Endothelial cell of umbilical vein (primary cell): ENCODE measurements around the gene CD53. TPM values are rescaled to one million over a fixed set of nuclear protein-coding genes. Genes with fewer than 3 reads are reported as not detected.

ENCODE experiments used
- BruUV-seq: library from RNA; stranded (reverse); fragments of 400-500 nt; replicated peaks from 2 replicates; lab custom pipeline; 2021; lab: Mats Ljungman, UMichigan
- CTCF ChIA-PET: fragments of 300-600, 350-600 bp; sonication (Branson Sonifier 250); formaldehyde crosslinking; loops from one replicate; lab custom pipeline; 2021; ENCODE audit warnings: antibody characterized with exemption, inconsistent platforms; lab: Charles Lee
- POLR2A ChIA-PET: fragments of 300-600, 350-600 bp; sonication (Branson Sonifier 250); formaldehyde crosslinking; loops from one replicate; lab custom pipeline; 2021; ENCODE audit warnings: antibody characterized with exemption, inconsistent platforms; lab: Charles Lee
- DNase-seq: peaks from one replicate; pipeline ENCODE4 v3.0.0-alpha.2; 2011; ENCODE audit warnings: low read depth, low spot score
- FAIRE-seq: peaks from 2 replicates; lab custom pipeline; 2011; peaks lifted over from hg19 to GRCh38; lab: Jason Lieb, UNC
- H2AFZ ChIP-seq: 2 replicates; pipeline ENCODE4 v1.6.0; 2012; ENCODE audit warnings: low read depth, low read length, control low read depth, inconsistent platforms
- H3K27ac ChIP-seq: 2 replicates; pipeline ENCODE4 v1.5.1; 2011; ENCODE audit warnings: low read depth, mild to moderate bottlenecking, control low read depth, low read length, moderate library complexity; ENCODE audit not compliant: insufficient read depth
- H3K27me3 ChIP-seq, 2 experiments: 2 replicates each; pipeline versions ENCODE4 v1.6.0 to v1.6.1; 2011; ENCODE audit warnings: low read length in 2 of 2, mixed read lengths in 1 of 2; ENCODE audit not compliant: control insufficient read depth in 2 of 2, insufficient read depth in 2 of 2
- H3K36me3 ChIP-seq, 2 experiments: 2 replicates in 1 of 2; 3 replicates in 1 of 2; pipeline ENCODE4 v1.5.1; 2011; ENCODE audit warnings: low read length in 2 of 2, mild to moderate bottlenecking in 1 of 2, moderate library complexity in 1 of 2; ENCODE audit not compliant: control insufficient read depth in 2 of 2, insufficient read depth in 2 of 2; ENCODE audit errors: extremely low read depth in 1 of 2
- H3K4me1 ChIP-seq: 3 replicates; pipeline ENCODE4 v1.5.1; 2011; ENCODE audit warnings: mild to moderate bottlenecking, low read length; ENCODE audit not compliant: control insufficient read depth, insufficient read depth; ENCODE audit errors: extremely low read depth
- H3K4me2 ChIP-seq: 2 replicates; pipeline ENCODE4 v1.6.1; 2011; ENCODE audit warnings: low read length, control low read depth, mixed read lengths; ENCODE audit not compliant: insufficient read depth
- H3K4me3 ChIP-seq, 3 experiments: fragments of 200-600 bp in 1 of 3; sonication (generic), shearing (Covaris generic) in 1 of 3; replicated peaks in 1 of 3; 2 replicates each; pipeline ENCODE4 v1.5.1; 2011 to 2016; ENCODE audit warnings: control low read depth in 3 of 3, low read length in 3 of 3, mild to moderate bottlenecking in 2 of 3, inconsistent platforms in 1 of 3, low read depth in 1 of 3, moderate library complexity in 1 of 3; ENCODE audit not compliant: insufficient read depth in 1 of 3
- H3K79me2 ChIP-seq: 2 replicates; pipeline ENCODE4 v1.6.0; 2012; ENCODE audit warnings: low read length, inconsistent platforms; ENCODE audit not compliant: control insufficient read depth, insufficient read depth
- H3K9ac ChIP-seq: replicated peaks from 2 replicates; pipeline ENCODE3; 2011; ENCODE audit warnings: low read length, control low read depth; ENCODE audit not compliant: insufficient read depth; ENCODE audit errors: extremely low read depth
- H3K9me1 ChIP-seq: replicated peaks from 3 replicates; pipeline ENCODE4 v1.6.0; 2011; ENCODE audit warnings: mild to moderate bottlenecking, low read length; ENCODE audit not compliant: control insufficient read depth, insufficient read depth; ENCODE audit errors: extremely low read depth
- H3K9me3 ChIP-seq: replicated peaks from 2 replicates; pipeline ENCODE4 v1.5.1; 2012; ENCODE audit warnings: low read length, inconsistent platforms; ENCODE audit not compliant: control insufficient read depth, insufficient read depth
- H4K20me1 ChIP-seq: replicated peaks from 2 replicates; pipeline ENCODE3; 2011; ENCODE audit warnings: mild to moderate bottlenecking, low read length; ENCODE audit not compliant: control insufficient read depth, insufficient read depth; ENCODE audit errors: extremely low read depth
- CTCF ChIP-seq, 2 donors: IDR thresholded peaks; 1 replicate in 1 of 2; 2 replicates in 1 of 2; pipeline ENCODE4 v1.5.1; 2011; ENCODE audit warnings: low read length in 2 of 2, mild to moderate bottlenecking in 2 of 2, moderate library complexity in 2 of 2, control low read depth in 1 of 2, inconsistent platforms in 1 of 2, low read depth in 1 of 2; ENCODE audit not compliant: insufficient read depth in 1 of 2; ENCODE audit errors: extremely low read depth in 1 of 2
- EZH2 ChIP-seq: IDR thresholded peaks from 2 replicates; pipeline ENCODE4 v1.6.1; 2012; ENCODE audit warnings: borderline replicate concordance, low read depth, mild to moderate bottlenecking, moderate library complexity, low read length, inconsistent platforms; ENCODE audit not compliant: severe bottlenecking
- FOS ChIP-seq: IDR thresholded peaks from 2 replicates; pipeline ENCODE4 v1.6.1; 2011; ENCODE audit warnings: mild to moderate bottlenecking, low read length, moderate library complexity, borderline replicate concordance; ENCODE audit not compliant: insufficient read depth
- GATA2 ChIP-seq: IDR thresholded peaks from 2 replicates; pipeline ENCODE4 v1.7.0; 2011; ENCODE audit warnings: low read depth, mild to moderate bottlenecking, moderate library complexity, mixed read lengths, low read length; ENCODE audit not compliant: insufficient read length, insufficient read depth
- MAX ChIP-seq: IDR thresholded peaks from 2 replicates; pipeline ENCODE4 v1.6.1; 2011; ENCODE audit not compliant: insufficient read depth, insufficient read length
- POLR2A ChIP-seq: IDR thresholded peaks from 2 replicates; pipeline ENCODE4 v1.6.1; 2012; ENCODE audit warnings: low read depth, mild to moderate bottlenecking, control low read depth, low read length
- POLR2AphosphoS5 ChIP-seq: IDR thresholded peaks from 2 replicates; pipeline ENCODE4 v1.6.1; 2012; ENCODE audit warnings: low read depth, mild to moderate bottlenecking, control low read depth, low read length, moderate library complexity; ENCODE audit not compliant: insufficient read depth
- dilution Hi-C: fragments of 300-500 bp; cut with MboI; formaldehyde crosslinking; loops from one replicate; pipeline ENCODE4 v1.15.0; 2019; ENCODE audit warnings: low sequenced_read_pairs; ENCODE audit not compliant: extremely low pct_ligation_motif_present
- intact Hi-C: fragments of 100-400 bp; cut with micrococcal nuclease; formaldehyde crosslinking; loops from one replicate; pipeline ENCODE4 v1.10.0; 2022
- polyA plus RNA-seq, 4 experiments: library from polyadenylated mRNA; depleted of rRNA in 3 of 4; stranded (reverse) in 3 of 4; unstranded in 1 of 4; fragments of >200 nt; gene quantifications; 2 replicates each; pipeline versions ENCODE4 v1.2.1 to v1.2.3, GENCODE V29; 2011 to 2012; ENCODE audit warnings: missing spikeins in 1 of 4
- total RNA-seq: library from RNA; stranded (reverse); gene quantifications from 2 replicates; pipeline ENCODE4 v1.2.3, GENCODE V29; 2021

Gene CD53
- total and polyA plus RNA-seq, 2 donors (not counting 3 experiments of a cell fraction or from before 2014, with no cell fraction given), result 0.35 TPM; not detected in 1

DNA sequence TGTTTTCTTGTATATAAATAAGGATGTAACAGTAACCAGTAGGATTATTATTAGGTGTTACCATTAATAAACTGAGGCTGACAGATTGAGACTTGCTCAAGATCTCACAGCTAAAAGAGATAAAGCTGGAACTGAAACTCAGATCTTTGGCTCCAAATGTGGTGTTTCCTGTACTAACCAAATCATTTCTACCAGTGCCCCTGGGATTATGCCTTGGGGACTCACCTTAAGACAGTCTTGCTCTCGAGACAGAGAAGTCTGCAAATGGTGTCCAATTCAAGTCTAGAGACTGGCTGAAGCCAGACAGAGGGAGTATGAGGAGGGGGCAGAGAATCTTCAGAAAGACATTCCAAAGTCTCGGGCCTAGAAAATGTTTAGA is 593 bp upstream of the CD53 start:
- Histone ChIP-seq H2AFZ (no peak overlapping the region), H3K36me3 (no peaks in the 10 kb centered on the region), H3K4me3 (no peak overlapping the region), H3K9ac (no peak overlapping the region), H3K27me3 (no peaks in the 10 kb centered on the region), H3K9me3 (no peaks in the 10 kb centered on the region), H3K27ac (no peak overlapping the region), H3K79me2 (no peaks in the 10 kb centered on the region), H3K9me1 (no peaks in the 10 kb centered on the region), H3K4me1 (no peaks in the 10 kb centered on the region), H4K20me1 (no peaks in the 10 kb centered on the region), H3K4me2 (no peak overlapping the region)
- dilution Hi-C loops, result no loop called here
- intact Hi-C loops, result no loop called here
- ChIA-PET CTCF (no interaction called here), POLR2A (no interaction called here)
- FAIRE-seq (no peak), DNase-seq (no peak)
- BruUV-seq, result no TSS peak
- TF ChIP-seq CTCF (IDR thresholded peaks at IDR 0.05; ENCODE audit: extremely low read depth in 1 of 2, insufficient read depth in 1 of 2, low read depth in 1 of 2, low read length in 2 of 2), result no peak
- no peak for TF ChIP-seq POLR2A
- no peak for TF ChIP-seq MAX
- TF ChIP-seq EZH2, result no peak
- TF ChIP-seq POLR2AphosphoS5, result no peak
- TF ChIP-seq GATA2, result no peak
- TF ChIP-seq FOS, result no peak
